GM12873 (cell line): ENCODE data around the gene NAA38.

Experiments used
- TF ChIP-seq, protein P1 (sequence below): IDR thresholded peaks from 2 replicates; pipeline ENCODE4 v1.5.1; 2012; ENCODE audit warnings: low read depth, mild to moderate bottlenecking, moderate library complexity, low read length, control low read depth; ENCODE audit not compliant: insufficient read depth; ENCODE audit errors: missing control alignments

Gene NAA38

GRCh38 chr17:7856811-7857712 is at the start of gene NAA38:
NAA38 (minus strand) TSS chr17:7857559; CDS start chr17:7857463, 96 bp downstream.
- TF ChIP-seq, protein P1, sequence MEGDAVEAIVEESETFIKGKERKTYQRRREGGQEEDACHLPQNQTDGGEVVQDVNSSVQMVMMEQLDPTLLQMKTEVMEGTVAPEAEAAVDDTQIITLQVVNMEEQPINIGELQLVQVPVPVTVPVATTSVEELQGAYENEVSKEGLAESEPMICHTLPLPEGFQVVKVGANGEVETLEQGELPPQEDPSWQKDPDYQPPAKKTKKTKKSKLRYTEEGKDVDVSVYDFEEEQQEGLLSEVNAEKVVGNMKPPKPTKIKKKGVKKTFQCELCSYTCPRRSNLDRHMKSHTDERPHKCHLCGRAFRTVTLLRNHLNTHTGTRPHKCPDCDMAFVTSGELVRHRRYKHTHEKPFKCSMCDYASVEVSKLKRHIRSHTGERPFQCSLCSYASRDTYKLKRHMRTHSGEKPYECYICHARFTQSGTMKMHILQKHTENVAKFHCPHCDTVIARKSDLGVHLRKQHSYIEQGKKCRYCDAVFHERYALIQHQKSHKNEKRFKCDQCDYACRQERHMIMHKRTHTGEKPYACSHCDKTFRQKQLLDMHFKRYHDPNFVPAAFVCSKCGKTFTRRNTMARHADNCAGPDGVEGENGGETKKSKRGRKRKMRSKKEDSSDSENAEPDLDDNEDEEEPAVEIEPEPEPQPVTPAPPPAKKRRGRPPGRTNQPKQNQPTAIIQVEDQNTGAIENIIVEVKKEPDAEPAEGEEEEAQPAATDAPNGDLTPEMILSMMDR = peak; percentile 51

DNA sequence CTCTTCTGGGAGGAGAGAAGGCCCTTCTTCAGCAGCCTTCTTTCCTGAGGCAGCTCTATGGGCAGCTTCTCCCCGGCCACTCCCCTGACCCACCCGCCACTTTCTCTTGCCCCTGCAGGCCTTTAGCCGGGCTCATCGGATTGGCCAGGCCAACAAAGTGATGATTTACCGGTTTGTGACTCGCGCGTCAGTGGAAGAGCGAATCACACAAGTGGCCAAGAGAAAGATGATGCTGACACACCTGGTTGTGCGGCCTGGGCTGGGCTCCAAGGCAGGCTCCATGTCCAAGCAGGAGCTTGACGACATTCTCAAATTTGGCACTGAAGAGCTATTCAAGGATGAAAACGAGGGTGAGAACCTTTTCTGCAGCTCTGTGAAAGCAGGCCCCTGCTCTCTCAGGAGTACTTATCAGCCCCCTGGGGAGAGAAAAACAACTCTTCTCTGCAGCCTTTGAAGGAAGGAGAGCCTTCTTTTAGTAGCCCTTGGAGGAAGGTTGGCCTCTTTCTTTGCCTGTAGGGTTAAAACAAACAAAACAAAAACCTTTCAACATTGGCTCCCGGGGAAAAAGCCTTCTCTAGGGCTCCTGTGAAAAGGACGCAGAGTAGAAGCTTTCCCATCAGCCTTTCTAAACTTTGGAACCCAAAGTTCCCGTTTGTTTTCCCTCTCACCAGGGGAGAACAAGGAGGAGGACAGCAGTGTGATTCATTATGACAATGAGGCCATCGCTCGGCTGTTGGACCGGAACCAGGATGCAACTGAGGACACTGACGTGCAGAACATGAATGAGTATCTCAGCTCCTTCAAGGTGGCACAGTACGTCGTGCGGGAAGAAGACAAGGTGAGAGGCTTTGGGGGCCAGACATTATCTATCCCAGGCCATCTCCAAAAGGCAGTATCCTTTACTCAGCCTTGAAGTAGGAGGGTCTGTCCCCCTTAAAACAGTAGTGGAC is 46.1 kb upstream of the NAA38 start:
- TF ChIP-seq, protein P1 = no peak

DNA sequence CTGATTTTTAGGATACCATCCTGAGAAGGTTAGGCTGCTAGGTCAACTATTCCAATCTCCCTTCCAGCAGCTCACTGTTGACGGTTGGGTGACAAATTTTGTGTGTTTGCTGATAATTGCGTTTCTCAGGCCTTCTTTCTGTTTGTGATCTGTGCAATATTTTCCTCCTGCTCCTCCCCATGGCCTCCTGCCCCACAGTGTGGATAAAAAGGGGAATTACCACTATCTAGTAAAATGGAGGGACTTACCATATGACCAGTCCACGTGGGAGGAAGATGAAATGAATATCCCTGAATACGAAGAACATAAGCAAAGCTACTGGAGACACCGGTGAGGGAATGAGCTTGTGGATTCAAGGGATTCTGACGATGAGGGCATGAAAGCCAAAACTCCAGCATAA is 40.4 kb upstream of the NAA38 start:
- TF ChIP-seq, protein P1 = peak; percentile 25

- TF ChIP-seq, protein P1 = no peak
These were observed 39.7 kb upstream of the NAA38 start for GRCh38 chr17:7897090-7897489.

- TF ChIP-seq, protein P1 = no peak
These were observed 37.5 kb upstream of the NAA38 start for GRCh38 chr17:7894866-7895265.

GRCh38 chr17:7894226-7894625 is 36.9 kb upstream of the NAA38 start:
- TF ChIP-seq, protein P1 = no peak
